NCI-H2196 (cell line): ENCODE results near the gene PACRGL.

ENCODE experiments used
- DNase-seq: peaks from one replicate; lab custom pipeline; 2025; ENCODE audit not compliant: unreplicated experiment; lab: John Stamatoyannopoulos, UW

The PACRGL gene

GRCh38 chr4:20700007-20700761, at the start of gene PACRGL:
PACRGL (plus strand) TSS chr4:20700458; CDS start chr4:20704482, 4,024 bp downstream.
- DNase-seq = peak; percentile 96

- no peak for DNase-seq
Observed at GRCh38 chr4:20652226-20652885, 47.9 kb upstream of the PACRGL start.

- no peak for DNase-seq
Observed at GRCh38 chr4:20658456-20658855, 41.8 kb upstream of the PACRGL start.

DNA sequence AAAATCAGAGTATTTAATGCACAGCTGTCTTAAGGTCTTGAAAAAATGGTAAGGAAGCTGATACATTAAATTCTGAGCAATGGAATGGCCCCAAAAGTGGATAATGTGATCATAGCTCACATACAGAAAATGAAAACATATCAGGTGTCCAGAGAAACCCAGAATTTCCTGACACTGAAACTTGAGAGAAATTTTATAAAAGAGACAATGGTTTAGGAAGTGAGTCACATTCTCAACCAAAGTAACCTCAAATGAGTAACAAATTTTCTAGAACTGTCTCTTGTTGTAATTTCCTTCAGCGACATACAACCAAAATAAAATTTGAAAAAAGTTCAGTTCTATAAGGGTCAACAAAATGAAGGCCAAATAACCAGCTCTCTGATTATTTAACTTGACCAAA, 37.4 kb upstream of the PACRGL start:
- DNase-seq = no peak

GRCh38 chr4:20666012-20666860, 34.0 kb upstream of the PACRGL start:
- no peak for DNase-seq

- no peak for DNase-seq
Observed at GRCh38 chr4:20672262-20672661, 28.0 kb upstream of the PACRGL start.

- DNase-seq = no peak
Observed at GRCh38 chr4:20675786-20676185, 24.5 kb upstream of the PACRGL start.

DNA sequence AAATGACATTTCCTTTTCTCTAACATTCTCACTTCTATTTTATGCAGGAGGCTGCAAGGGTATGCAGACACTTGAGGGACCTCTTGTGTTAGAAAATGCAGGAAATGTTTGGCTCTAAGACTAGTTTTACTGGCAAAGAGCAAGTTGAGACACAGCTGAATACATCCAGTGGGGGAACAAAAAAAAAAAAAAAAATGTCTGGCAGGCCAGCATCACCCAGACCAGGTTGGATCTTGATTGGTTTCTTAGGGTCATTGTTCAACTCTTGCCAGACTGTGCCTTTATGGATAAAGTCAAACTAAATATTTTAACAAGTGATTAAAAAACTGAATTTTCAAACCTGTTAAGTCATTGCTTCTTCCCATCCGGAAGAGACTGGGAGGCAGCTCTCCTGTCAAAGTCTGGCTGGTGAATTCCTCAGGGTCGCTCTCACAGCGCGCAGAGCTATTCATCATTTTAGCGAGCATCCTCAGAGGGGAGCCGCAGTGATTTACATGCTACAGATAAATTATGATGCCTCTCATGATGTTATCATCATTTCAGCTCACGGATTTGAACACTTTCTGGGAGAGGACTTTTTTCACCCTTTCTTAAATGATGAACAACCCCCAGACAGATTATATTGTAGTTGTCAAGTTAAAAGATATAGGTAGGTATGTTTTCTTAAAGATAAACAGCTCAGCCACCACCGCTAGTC, 23.6 kb upstream of the PACRGL start:
- DNase-seq = no peak

DNA sequence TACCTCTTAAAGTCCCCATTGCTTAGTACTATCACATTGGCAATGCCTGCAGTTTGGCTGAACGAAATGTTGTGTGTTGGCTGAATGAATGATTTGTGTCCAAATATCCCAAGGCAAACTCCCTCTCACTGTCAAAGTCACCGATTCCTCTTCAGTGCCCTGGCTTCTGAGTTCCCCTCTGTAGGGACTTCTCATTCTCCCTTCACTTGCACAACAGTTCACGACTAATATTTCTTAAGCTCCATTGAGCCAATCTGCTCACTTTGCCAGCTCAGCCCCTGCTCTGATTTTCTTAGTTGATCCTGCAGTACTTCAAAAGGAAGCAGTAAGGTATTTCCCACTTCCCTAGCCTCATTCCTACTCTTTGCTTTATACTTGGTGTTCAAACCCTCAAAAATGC, 21.9 kb upstream of the PACRGL start:
- no peak for DNase-seq

- DNase-seq = no peak
Observed at GRCh38 chr4:20679951-20680350, 20.3 kb upstream of the PACRGL start.

DNA sequence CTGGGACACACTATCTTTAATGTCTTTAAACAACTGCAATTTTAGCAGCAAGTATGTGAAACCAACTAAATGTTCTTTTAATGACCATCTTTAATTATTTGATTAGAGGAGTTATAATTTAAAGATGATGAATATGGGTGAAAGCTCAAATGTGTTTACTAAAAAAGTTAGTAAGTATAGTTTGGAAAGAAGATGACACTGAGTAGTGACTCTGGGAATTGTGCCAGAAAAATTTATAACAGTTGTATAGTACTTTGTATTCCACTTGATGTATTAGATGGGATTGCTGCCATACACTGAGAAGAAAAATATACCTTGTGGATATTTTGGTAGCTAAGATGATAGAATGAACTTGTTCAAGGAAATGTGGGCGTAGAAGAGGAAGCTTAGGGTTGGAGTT, 19.5 kb upstream of the PACRGL start:
- no peak for DNase-seq

DNA sequence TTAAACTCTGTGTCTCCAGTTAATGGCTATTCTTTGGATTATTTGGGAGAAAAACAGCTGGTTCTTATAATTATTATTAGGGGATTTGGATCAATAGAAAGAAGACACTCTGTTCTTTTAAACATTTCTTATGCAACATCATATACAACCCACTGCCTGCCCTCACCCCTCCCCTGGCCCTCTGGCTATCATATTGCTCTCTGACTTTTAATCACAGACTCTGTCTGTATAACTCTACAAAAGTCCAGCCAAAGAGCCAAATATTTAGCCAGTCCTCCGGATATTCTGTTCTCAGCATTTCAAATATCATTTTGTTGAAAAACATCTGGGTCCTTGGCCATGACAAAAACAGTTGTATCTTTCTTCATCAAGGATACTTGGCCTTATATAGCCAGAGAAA, 19.0 kb upstream of the PACRGL start:
- DNase-seq = no peak

- no peak for DNase-seq
Observed at GRCh38 chr4:20682853-20683252, 17.4 kb upstream of the PACRGL start.

DNA sequence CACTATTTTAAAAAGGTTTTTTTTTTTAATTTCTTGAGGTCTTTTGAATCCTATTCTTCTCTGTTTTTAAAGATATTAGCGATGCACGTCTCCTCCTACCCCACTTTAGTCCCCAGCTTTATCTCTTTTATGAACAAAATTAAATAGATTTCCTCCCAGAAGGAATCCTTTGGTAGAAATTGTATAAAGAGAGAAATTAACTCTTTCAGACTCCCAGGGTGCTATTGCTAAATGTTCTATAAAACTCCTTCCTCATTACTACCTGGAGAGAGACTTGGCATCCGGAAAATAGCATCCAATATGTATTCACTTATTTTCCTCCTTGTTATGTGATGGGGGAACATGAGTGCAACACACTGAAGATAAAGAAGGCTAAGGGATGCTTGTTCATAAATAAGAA, 16.5 kb upstream of the PACRGL start:
- no peak for DNase-seq

- DNase-seq = peak; percentile 3
Observed at GRCh38 chr4:20684852-20685763, 15.2 kb upstream of the PACRGL start.

- no peak for DNase-seq
Observed at GRCh38 chr4:20687864-20688263, 12.4 kb upstream of the PACRGL start.

GRCh38 chr4:20696815-20697214, 3.4 kb upstream of the PACRGL start:
- DNase-seq = no peak

DNA sequence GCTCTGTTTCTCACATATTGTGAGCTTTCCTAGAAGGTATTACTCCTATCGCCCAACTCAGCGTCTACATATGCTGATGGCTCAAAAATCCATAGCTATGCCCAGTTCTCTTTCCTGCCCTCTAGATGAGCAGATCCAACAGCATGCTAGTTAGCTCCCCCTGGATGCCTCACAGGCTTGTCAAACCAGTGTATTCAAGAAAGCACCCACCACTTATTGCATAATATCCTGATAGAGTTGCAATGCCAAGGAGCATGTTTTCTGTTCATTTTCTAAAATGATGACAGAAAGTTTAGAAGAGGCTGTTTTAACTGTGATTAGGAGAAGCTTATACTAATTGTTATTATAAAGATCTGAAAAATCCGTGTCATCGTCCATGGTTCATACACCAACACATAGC, 1.9 kb upstream of the PACRGL start:
- no peak for DNase-seq

DNA sequence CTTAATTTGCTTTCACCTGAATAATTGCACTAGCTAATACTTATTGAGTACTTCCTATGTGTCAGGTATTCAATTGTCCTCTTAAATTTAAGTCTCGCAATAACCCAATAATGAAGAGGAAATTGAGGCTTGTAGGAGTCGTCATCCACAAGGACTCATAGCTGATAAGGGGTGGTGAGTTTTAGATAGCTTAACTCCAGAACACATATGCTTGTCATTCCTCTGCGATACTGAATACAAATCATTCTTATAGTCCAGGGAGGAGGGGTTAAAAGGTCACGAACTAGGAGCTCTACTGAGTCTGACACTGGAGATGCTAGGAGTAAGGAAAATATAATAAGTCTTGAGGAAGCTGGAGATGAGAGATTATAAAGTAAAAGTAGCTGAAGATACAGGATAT, 1.4 kb upstream of the PACRGL start:
- no peak for DNase-seq

DNA sequence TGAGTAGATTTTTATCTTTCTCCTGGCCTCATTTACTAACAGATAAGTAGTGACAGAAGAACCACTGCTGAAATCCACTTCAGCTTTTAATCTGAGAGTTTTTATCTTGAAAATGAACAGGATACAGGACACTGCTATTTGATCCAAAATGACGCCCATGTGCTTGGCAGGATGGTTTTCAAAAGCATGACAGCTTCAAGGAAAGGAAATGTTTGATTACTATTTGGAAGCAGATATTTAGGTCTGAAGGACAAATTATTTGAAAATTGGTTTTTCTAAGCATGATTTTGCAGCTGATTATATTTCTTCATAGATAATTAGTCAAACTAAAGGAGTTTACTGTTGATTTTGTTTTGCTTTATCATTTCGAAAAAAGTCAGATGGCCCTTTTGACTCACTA, 11.1 kb downstream of the PACRGL start:
- DNase-seq = no peak
